Fibroblast of mammary gland (primary cell): Measurements from ENCODE around the gene ELF1.
"Not testable (repeated sequence)": the region's sequence is repeated elsewhere in the genome, so short reads cannot be mapped to it uniquely, and the experiment has no call there.

Experiments used
- DNase-seq: peaks from one replicate; pipeline ENCODE4 v3.0.0-alpha.2; 2010; ENCODE audit warnings: low read depth
- H3K4me3 ChIP-seq: 2 replicates; pipeline ENCODE4 v1.5.1; 2011; ENCODE audit warnings: low read depth, mild to moderate bottlenecking, low read length, moderate library complexity; ENCODE audit not compliant: control insufficient read depth
- TF ChIP-seq, protein P1 (sequence below): conservative IDR thresholded peaks from 2 replicates; pipeline ENCODE4 v1.5.1; 2011; ENCODE audit warnings: low read depth, low read length, inconsistent platforms; ENCODE audit not compliant: control insufficient read depth, insufficient read depth

Gene ELF1

GRCh38 chr13:40979232-40979631 is 39.9 kb downstream of the ELF1 start:
- no peak overlapping the region for H3K4me3 ChIP-seq
- TF ChIP-seq, protein P1, sequence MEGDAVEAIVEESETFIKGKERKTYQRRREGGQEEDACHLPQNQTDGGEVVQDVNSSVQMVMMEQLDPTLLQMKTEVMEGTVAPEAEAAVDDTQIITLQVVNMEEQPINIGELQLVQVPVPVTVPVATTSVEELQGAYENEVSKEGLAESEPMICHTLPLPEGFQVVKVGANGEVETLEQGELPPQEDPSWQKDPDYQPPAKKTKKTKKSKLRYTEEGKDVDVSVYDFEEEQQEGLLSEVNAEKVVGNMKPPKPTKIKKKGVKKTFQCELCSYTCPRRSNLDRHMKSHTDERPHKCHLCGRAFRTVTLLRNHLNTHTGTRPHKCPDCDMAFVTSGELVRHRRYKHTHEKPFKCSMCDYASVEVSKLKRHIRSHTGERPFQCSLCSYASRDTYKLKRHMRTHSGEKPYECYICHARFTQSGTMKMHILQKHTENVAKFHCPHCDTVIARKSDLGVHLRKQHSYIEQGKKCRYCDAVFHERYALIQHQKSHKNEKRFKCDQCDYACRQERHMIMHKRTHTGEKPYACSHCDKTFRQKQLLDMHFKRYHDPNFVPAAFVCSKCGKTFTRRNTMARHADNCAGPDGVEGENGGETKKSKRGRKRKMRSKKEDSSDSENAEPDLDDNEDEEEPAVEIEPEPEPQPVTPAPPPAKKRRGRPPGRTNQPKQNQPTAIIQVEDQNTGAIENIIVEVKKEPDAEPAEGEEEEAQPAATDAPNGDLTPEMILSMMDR = no peak
- no peak for DNase-seq

GRCh38 chr13:40978109-40978508 is 41.0 kb downstream of the ELF1 start:
- H3K4me3 ChIP-seq, DNase-seq: not testable (repeated sequence)

GRCh38 chr13:40975441-40975840 is 43.7 kb downstream of the ELF1 start:
- no peak for DNase-seq
- H3K4me3 ChIP-seq = no peak overlapping the region
- TF ChIP-seq, protein P1 = no peak

GRCh38 chr13:40974460-40975407 is 44.4 kb downstream of the ELF1 start:
- no peak overlapping the region for H3K4me3 ChIP-seq
- TF ChIP-seq, protein P1 = peak; percentile 62
- DNase-seq = peak; percentile 60

DNA sequence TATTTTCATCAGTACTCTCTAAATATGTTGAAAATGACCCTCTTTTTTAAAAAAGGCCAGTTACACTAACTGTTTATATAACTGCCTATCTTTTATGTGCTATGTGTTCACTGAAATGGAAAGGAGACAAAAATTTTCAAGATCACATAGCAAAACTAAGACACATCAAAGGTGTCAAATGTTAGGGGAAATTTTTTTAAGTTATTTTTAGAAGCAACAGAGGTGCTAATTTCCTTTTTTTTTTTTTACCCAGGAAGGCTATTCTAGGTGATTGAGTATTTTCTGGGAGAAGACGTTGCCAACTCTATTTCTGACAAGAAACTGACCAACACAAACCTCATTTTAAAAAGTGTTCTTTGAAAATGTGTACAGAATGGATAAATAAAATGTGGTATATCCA is 45.7 kb downstream of the ELF1 start:
- TF ChIP-seq, protein P1 = no peak
- DNase-seq = no peak
- no peak overlapping the region for H3K4me3 ChIP-seq

- no peak overlapping the region for H3K4me3 ChIP-seq
- DNase-seq = no peak
- TF ChIP-seq, protein P1 = no peak
Observed at GRCh38 chr13:40971321-40971720, 47.8 kb downstream of the ELF1 start.

DNA sequence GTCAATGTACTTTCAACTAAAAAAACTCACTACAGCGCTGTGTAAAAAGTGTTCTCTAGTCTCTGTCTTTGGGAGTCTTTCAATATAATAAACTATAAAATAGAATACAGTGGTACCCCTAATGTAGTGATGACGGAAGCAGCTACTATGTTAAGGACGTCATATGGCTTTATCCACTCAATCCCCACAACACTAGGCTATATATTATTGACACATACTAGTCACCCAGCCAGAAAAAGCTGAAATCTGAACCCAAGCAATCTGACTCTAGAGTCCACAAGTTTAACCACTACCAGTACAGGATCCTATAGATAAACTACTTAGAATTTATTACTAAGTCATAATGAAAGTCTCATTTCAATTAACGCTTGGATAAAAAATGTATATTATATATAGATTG is 48.3 kb downstream of the ELF1 start:
- TF ChIP-seq, protein P1 = no peak
- no peak for DNase-seq
- no peak overlapping the region for H3K4me3 ChIP-seq
